IMR-90 (cell line): Measurements from ENCODE around the gene UBXN1. TPM values are rescaled to one million over a fixed set of nuclear protein-coding genes. Genes with fewer than 3 reads are reported as not detected.

ENCODE experiments used
- ATAC-seq: fragments of 200-7000 bp; cut with Tn5 transposase; 2 replicates; pipeline ENCODE4 v1.9.1; 2020; ENCODE audit warnings: low read depth, mild to moderate bottlenecking, moderate library complexity
- BruUV-seq: library from RNA; stranded (reverse); fragments of 400-500 nt; replicated peaks from 2 replicates; lab custom pipeline; 2021; lab: Mats Ljungman, UMichigan
- CTCF ChIA-PET: fragments of 300-600 bp; formaldehyde crosslinking; extraction: SDS; loops from one replicate; lab custom pipeline; 2021; ENCODE audit warnings: antibody characterized with exemption; lab: Yijun Ruan, JAX
- POLR2A ChIA-PET: fragments of 300-600 bp; sonication (Branson Sonifier 250); formaldehyde crosslinking; loops from one replicate; lab custom pipeline; 2022; ENCODE audit warnings: antibody characterized with exemption; ENCODE audit not compliant: unreplicated experiment; lab: Charles Lee
- DNase-seq: peaks from one replicate; pipeline ENCODE4 v3.0.0; 2013
- H2AFZ ChIP-seq: replicated peaks from 2 replicates; pipeline ENCODE3; 2013; ENCODE audit warnings: low read length, mild to moderate bottlenecking; ENCODE audit not compliant: poor library complexity
- H2AK5ac ChIP-seq: 2 replicates; pipeline ENCODE4 v1.6.1; 2013; ENCODE audit warnings: low read depth, low read length, inconsistent platforms
- H2AK9ac ChIP-seq: replicated peaks from 2 replicates; pipeline ENCODE3; 2013; ENCODE audit warnings: mild to moderate bottlenecking, low read depth, low read length, moderate library complexity; ENCODE audit not compliant: poor library complexity
- H2BK120ac ChIP-seq: 2 replicates; pipeline ENCODE4 v1.6.1; 2013; ENCODE audit warnings: low read depth, low read length, inconsistent platforms
- H2BK15ac ChIP-seq: 3 replicates; pipeline ENCODE4 v1.6.1; 2013; ENCODE audit warnings: low read depth, low read length, inconsistent platforms
- H2BK20ac ChIP-seq: 2 replicates; pipeline ENCODE4 v1.6.1; 2013; ENCODE audit warnings: low read depth, mild to moderate bottlenecking, inconsistent platforms, low read length, moderate library complexity
- H2BK5ac ChIP-seq: 2 replicates; pipeline ENCODE4 v1.6.1; 2013; ENCODE audit warnings: mild to moderate bottlenecking, low read depth, low read length, inconsistent platforms; ENCODE audit not compliant: poor library complexity, severe bottlenecking
- H3K14ac ChIP-seq: replicated peaks from 2 replicates; pipeline ENCODE4 v1.6.1; 2013; ENCODE audit warnings: low read depth, low read length, inconsistent platforms
- H3K18ac ChIP-seq: 2 replicates; pipeline ENCODE4 v1.6.1; 2013; ENCODE audit warnings: low read depth, low read length, control low read depth
- H3K23ac ChIP-seq: 2 replicates; pipeline ENCODE4 v1.6.1; 2013; ENCODE audit warnings: low read depth, low read length, inconsistent platforms
- H3K27ac ChIP-seq: 2 replicates; pipeline ENCODE4 v1.5.1; 2013; ENCODE audit warnings: mild to moderate bottlenecking, control low read depth, low read length; ENCODE audit not compliant: insufficient read depth
- H3K27me3 ChIP-seq: 2 replicates; pipeline ENCODE4 v1.6.1; 2013; ENCODE audit warnings: low read length; ENCODE audit not compliant: control insufficient read depth, insufficient read depth
- H3K36me3 ChIP-seq: 2 replicates; pipeline ENCODE4 v1.6.1; 2013; ENCODE audit warnings: low read length, mixed read lengths; ENCODE audit not compliant: control insufficient read depth, insufficient read depth
- H3K4ac ChIP-seq: 2 replicates; pipeline ENCODE4 v1.6.1; 2013; ENCODE audit warnings: low read depth, low read length, inconsistent platforms
- H3K4me1 ChIP-seq: 2 replicates; pipeline ENCODE4 v1.6.1; 2013; ENCODE audit warnings: low read length, mixed read lengths; ENCODE audit not compliant: control insufficient read depth, insufficient read depth
- H3K4me2 ChIP-seq: 2 replicates; pipeline ENCODE4 v1.6.1; 2013; ENCODE audit warnings: low read depth, mild to moderate bottlenecking, control low read depth, low read length, moderate library complexity
- H3K4me3 ChIP-seq: 2 replicates; pipeline ENCODE4 v1.5.1; 2013; ENCODE audit warnings: low read depth, mild to moderate bottlenecking, control low read depth, low read length, moderate library complexity; ENCODE audit not compliant: insufficient read depth
- H3K56ac ChIP-seq: 2 replicates; pipeline ENCODE4 v1.6.1; 2013; ENCODE audit warnings: low read length, inconsistent platforms; ENCODE audit not compliant: insufficient read depth; ENCODE audit errors: extremely low read depth
- H3K79me1 ChIP-seq, 2 experiments: 2 replicates each; pipeline ENCODE4 v1.6.1; 2013; ENCODE audit warnings: low read length in 2 of 2, inconsistent platforms in 1 of 2, low read depth in 1 of 2
- H3K9ac ChIP-seq: 2 replicates; pipeline ENCODE4 v1.6.1; 2013; ENCODE audit warnings: low read depth, low read length, control low read depth
- H3K9me1 ChIP-seq: 2 replicates; pipeline ENCODE4 v1.6.1; 2013; ENCODE audit warnings: low read length, inconsistent platforms; ENCODE audit not compliant: insufficient read depth
- H3K9me3 ChIP-seq: 2 replicates; pipeline ENCODE4 v1.6.1; 2013; ENCODE audit warnings: low read length; ENCODE audit not compliant: control insufficient read depth, insufficient read depth
- H4K20me1 ChIP-seq: 2 replicates; pipeline ENCODE4 v1.6.1; 2013; ENCODE audit warnings: low read length, inconsistent platforms; ENCODE audit not compliant: insufficient read depth
- H4K5ac ChIP-seq: 2 replicates; pipeline ENCODE4 v1.6.1; 2013; ENCODE audit warnings: mild to moderate bottlenecking, low read depth, low read length, control low read depth
- H4K8ac ChIP-seq, 2 experiments: 2 replicates each; pipeline ENCODE4 v1.6.1; 2013; ENCODE audit warnings: low read depth in 2 of 2, low read length in 2 of 2, control low read depth in 1 of 2, inconsistent platforms in 1 of 2
- H4K91ac ChIP-seq: 2 replicates; pipeline ENCODE4 v1.6.1; 2013; ENCODE audit warnings: low read depth, low read length, inconsistent platforms; ENCODE audit not compliant: insufficient read depth
- BHLHE40 ChIP-seq: fragments of 150-350 bp; IDR thresholded peaks from 2 replicates; pipeline ENCODE4 v1.6.1; 2016; ENCODE audit warnings: mild to moderate bottlenecking, low read depth, low read length
- CHD1 ChIP-seq: IDR thresholded peaks from 2 replicates; pipeline ENCODE4 v1.6.1; 2012; ENCODE audit warnings: low read depth, low read length, improper control_type of control experiment
- POLR2A ChIP-seq: IDR thresholded peaks from 2 replicates; pipeline ENCODE4 v1.6.1; 2012; ENCODE audit warnings: mild to moderate bottlenecking, low read depth, low read length
- RAD21 ChIP-seq: IDR thresholded peaks from 2 replicates; pipeline ENCODE4 v1.6.1; 2012; ENCODE audit warnings: low read length, improper control_type of control experiment
- WGBS, 2 experiments: methylation state at CpG; one replicate each; pipeline versions ENCODE4 v1.1.5 to v1.1.7; 2013; ENCODE audit warnings: missing lambda C conversion rate in 2 of 2; ENCODE audit not compliant: insufficient read length in 1 of 2; ENCODE audit errors: extremely low coverage in 2 of 2; 5-methylcytosine and 5-hydroxymethylcytosine counted together
- dilution Hi-C: fragments of 300-500 bp; cut with HindIII; formaldehyde crosslinking; loops from one replicate; pipeline ENCODE4 v1.14.3; 2018; ENCODE audit warnings: low sequenced_read_pairs; ENCODE audit not compliant: unreplicated experiment
- in situ Hi-C: fragments of 300-500 bp; cut with MboI; formaldehyde crosslinking; loops from 3 replicates; pipeline ENCODE4 v1.14.3; 2019; ENCODE audit warnings: low sequenced_read_pairs, inconsistent platforms, mixed read lengths
- intact Hi-C: fragments of 100-400 bp; cut with micrococcal nuclease; formaldehyde crosslinking; loops from 2 replicates; pipeline ENCODE4 v1.10.0; 2022
- polyA plus RNA-seq, 3 experiments: library from polyadenylated mRNA; depleted of rRNA; stranded (reverse); fragments of >200 nt; gene quantifications; 2 replicates each; pipeline ENCODE4 v1.2.3, GENCODE V29; 2012; ENCODE audit warnings: low replicate concordance in 1 of 3
- total RNA-seq: library from RNA; depleted of rRNA; stranded (reverse); fragments of >200 nt; gene quantifications from 2 replicates; pipeline ENCODE4 v1.2.3, GENCODE V29; 2012
- TF ChIP-seq, protein P1 (sequence below): fragments of 150-350 bp; IDR thresholded peaks from 2 replicates; pipeline ENCODE4 v1.6.1; 2016; ENCODE audit warnings: low read depth, mild to moderate bottlenecking, low read length, moderate library complexity, borderline replicate concordance

The UBXN1 gene
- total and polyA plus RNA-seq, 2 of the 4 experiments (the other 2 are of a cell fraction): 50.0 to 81.6 TPM

DNA sequence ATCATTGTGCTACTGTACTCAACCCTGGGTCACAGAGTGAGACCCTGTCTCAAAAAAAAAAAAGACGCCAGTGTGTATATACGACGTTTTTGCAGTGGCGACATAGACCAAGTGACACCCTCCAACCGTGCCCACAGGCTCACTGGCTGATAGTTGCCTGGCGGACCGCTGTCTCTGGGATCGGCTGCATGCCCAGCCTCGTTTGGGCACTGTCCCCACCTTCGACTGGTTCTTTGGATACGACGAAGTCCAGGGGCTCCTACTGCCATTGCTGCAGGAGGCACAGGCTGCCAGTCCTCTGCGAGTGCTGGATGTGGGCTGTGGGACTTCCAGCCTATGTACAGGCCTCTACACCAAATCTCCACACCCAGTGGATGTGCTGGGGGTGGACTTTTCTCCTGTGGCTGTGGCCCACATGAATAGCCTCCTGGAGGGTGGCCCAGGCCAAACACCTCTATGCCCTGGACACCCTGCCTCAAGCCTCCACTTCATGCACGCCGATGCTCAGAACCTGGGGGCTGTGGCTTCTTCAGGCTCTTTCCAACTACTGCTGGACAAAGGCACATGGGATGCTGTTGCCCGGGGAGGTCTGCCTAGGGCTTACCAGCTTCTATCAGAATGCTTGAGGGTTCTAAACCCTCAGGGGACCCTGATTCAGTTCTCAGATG lies 12.5 kb downstream of the UBXN1 start:
- peaks cover 15% of the 10 kb centered on the region for H3K36me3 ChIP-seq
- H2AK5ac ChIP-seq: peak overlapping the region; percentile 93
- peaks cover 18% of the 10 kb centered on the region for H4K20me1 ChIP-seq
- peak overlapping the region; percentile 95 for H3K14ac ChIP-seq
- H3K9me1 ChIP-seq: peaks cover 9% of the 10 kb centered on the region
- peak overlapping the region; percentile 88 for H3K4me2 ChIP-seq
- peak overlapping the region; percentile 68 for H3K27ac ChIP-seq
- H2AFZ ChIP-seq: peak overlapping the region; percentile 27
- intact Hi-C loops: no loop called here
- in situ Hi-C loops: no loop called here
- ATAC-seq (no peak), DNase-seq (no peak)
- ChIA-PET CTCF (interaction anchor here (0.8 kb wide), 1 partner anchor 272 kb away, joined by 3 read pairs; no protein-coding TSS in a partner anchor), POLR2A (interaction anchor here (1.6 kb wide), 1 partner anchor 13 kb away, joined by 9 read pairs; the partner anchor contains the start of gene INTS5)
- peaks cover 8% of the 10 kb centered on the region for H3K4me1 ChIP-seq
- H3K4ac ChIP-seq: peak overlapping the region; percentile 91
- peak overlapping the region; percentile 67 for H3K56ac ChIP-seq
- H3K18ac ChIP-seq: no peak overlapping the region
- H2BK20ac ChIP-seq: no peak overlapping the region
- peak overlapping the region; percentile 66 to 69; a peak in 3 of 4 replicates for H4K8ac ChIP-seq
- TF ChIP-seq, protein P1, sequence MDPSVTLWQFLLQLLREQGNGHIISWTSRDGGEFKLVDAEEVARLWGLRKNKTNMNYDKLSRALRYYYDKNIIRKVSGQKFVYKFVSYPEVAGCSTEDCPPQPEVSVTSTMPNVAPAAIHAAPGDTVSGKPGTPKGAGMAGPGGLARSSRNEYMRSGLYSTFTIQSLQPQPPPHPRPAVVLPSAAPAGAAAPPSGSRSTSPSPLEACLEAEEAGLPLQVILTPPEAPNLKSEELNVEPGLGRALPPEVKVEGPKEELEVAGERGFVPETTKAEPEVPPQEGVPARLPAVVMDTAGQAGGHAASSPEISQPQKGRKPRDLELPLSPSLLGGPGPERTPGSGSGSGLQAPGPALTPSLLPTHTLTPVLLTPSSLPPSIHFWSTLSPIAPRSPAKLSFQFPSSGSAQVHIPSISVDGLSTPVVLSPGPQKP: no peak
- no peak for TF ChIP-seq RAD21
- TF ChIP-seq CHD1: no peak
- no peak for TF ChIP-seq BHLHE40
- peak; percentile 3; the same call in 1 of the 2 replicates for TF ChIP-seq POLR2A
- H2AK9ac ChIP-seq: peak overlapping the region; percentile 99
- peaks cover 37 to 66% of the 10 kb centered on the region in 2 experiments for H3K79me1 ChIP-seq
- dilution Hi-C loops: no loop called here
- peak overlapping the region; percentile 6; the same call in 1 of the 2 replicates for H4K5ac ChIP-seq
- H2BK5ac ChIP-seq: peak overlapping the region; percentile 41
- peak overlapping the region; percentile 89 for H3K23ac ChIP-seq
- no peaks in the 10 kb centered on the region for H3K27me3 ChIP-seq
- H3K9me3 ChIP-seq: no peaks in the 10 kb centered on the region
- peak overlapping the region; percentile 73 for H3K4me3 ChIP-seq
- H4K91ac ChIP-seq: no peak overlapping the region
- 36% methylated on average over 8 of the region's 16 CpGs; no CpG with 5 or more reads in 1 of the 2 experiments for WGBS, 2 experiments
- BruUV-seq: no TSS peak
- no peak overlapping the region for H2BK120ac ChIP-seq
- no peak overlapping the region for H2BK15ac ChIP-seq
- peak overlapping the region; percentile 79 for H3K9ac ChIP-seq
